ENCODE results near the gene GPALPP1.
"Not testable (repeated sequence)": the region's sequence is repeated elsewhere in the genome, so short reads cannot be mapped to it uniquely, and the experiment has no call there.

The GPALPP1 gene

GRCh38 chr13:45063889-45064288, 74.6 kb downstream of the GPALPP1 start:
- DNase-seq (ENCODE audit: low spot score): not testable (repeated sequence)

- no peak for DNase-seq (ENCODE audit: low spot score)
These were observed 75.6 kb downstream of the GPALPP1 start for GRCh38 chr13:45064889-45065288.

- DNase-seq (ENCODE audit: low spot score): no peak
These were observed 79.0 kb downstream of the GPALPP1 start for GRCh38 chr13:45068036-45069001.

- DNase-seq (ENCODE audit: low spot score): peak; percentile 21
These were observed 84.5 kb downstream of the GPALPP1 start for GRCh38 chr13:45073809-45074208.

- no peak for DNase-seq (ENCODE audit: low spot score)
These were observed 85.4 kb downstream of the GPALPP1 start for GRCh38 chr13:45074721-45075120.

GRCh38 chr13:45078003-45078402, 88.7 kb downstream of the GPALPP1 start:
- no peak for DNase-seq (ENCODE audit: low spot score)

Measured in NAMALWA (cell line).